HG02623 (cell line): Measurements from ENCODE around the gene CACNA1H.

ENCODE experiments used
- ATAC-seq: cut with Tn5 transposase; IDR thresholded peaks from one replicate; pipeline ENCODE4 v1.9.1; 2021; ENCODE audit warnings: moderate library complexity; ENCODE audit not compliant: unreplicated experiment

The CACNA1H gene

GRCh38 chr16:1121601-1122397, 31.1 kb upstream of the CACNA1H start:
- no peak for ATAC-seq

GRCh38 chr16:1122398-1122765, 30.5 kb upstream of the CACNA1H start:
- no peak for ATAC-seq

DNA sequence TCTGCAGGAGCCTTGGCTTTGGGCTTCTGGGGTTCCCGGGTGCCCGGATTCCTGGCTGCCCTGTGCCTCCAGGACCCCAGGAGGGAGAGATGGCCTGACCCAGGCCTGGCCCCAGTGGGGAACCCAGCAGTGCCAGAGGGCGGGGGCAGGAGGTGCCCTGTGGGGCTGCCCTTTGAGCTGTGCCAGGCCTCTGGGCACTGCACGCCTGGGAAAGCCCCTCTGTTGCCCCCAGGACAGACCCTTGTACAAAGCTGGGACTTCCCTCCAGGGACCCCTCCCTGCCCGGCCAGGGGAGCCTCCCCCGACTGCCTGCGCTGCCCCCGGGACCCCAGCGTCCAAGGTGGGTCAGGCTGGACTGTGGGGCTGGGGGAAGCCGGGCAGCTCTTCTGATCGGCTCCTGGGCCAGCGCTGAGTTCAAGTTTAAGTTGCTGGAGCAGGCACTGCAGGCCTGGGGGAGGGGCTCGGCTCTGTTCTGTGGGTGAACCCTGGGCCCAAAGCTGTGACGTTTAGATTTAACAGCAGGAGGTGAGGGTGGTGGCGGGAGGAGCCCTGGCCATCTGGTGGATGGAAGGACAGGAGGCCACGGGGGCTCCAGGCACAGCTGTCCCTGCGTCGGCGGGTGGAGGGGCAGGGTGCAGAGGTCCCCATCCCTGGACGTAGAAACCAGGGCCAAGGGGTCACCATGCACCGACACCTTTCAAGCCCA, 29.2 kb upstream of the CACNA1H start:
- ATAC-seq, result no peak

- ATAC-seq, result no peak
Observed at GRCh38 chr16:1124291-1124690, 28.6 kb upstream of the CACNA1H start.

DNA sequence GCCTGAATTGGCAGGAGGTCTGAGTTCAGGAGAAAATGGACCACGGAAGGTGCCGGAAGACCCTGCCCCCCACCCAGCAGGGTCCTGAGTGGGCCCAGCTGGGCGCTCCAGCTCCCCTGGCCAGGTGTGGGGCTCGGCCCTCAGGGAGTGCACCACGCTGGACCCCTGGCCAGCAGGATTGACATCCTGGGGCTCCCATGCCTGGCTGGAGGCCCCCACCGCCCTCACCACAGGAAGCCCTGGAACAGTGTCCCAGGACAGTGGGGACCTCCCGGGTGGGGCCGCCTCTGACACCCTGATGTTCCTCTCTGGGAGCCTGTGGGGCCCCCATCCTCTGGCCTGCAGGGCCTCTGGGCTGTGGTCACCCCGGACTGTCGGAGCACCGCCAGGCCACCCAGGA, 28.1 kb upstream of the CACNA1H start:
- no peak for ATAC-seq

- ATAC-seq, result no peak
Observed at GRCh38 chr16:1125471-1125870, 27.4 kb upstream of the CACNA1H start.

- ATAC-seq, result no peak
Observed at GRCh38 chr16:1126044-1126443, 26.9 kb upstream of the CACNA1H start.

DNA sequence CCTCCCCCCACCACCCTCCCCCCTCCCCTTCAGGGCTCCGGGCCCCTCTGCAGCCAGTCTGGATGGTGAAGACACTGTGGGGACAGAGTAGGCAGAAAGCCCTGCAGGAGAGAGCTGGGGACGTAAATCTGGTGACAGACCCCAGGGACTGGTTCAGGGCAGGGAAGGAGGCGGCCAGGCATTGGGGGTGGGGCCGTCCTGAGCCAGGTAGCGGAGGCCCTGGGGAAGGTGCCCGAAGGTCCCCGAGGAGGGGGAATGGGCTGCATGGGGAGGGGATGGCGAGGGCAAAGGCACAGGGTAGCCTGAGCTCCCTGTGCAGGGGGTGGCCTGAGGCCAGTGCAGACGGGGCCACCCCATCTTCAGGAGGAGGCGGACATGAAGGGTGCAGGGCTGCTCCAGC, 26.3 kb upstream of the CACNA1H start:
- no peak for ATAC-seq

GRCh38 chr16:1127101-1127500, 25.8 kb upstream of the CACNA1H start:
- ATAC-seq, result no peak

DNA sequence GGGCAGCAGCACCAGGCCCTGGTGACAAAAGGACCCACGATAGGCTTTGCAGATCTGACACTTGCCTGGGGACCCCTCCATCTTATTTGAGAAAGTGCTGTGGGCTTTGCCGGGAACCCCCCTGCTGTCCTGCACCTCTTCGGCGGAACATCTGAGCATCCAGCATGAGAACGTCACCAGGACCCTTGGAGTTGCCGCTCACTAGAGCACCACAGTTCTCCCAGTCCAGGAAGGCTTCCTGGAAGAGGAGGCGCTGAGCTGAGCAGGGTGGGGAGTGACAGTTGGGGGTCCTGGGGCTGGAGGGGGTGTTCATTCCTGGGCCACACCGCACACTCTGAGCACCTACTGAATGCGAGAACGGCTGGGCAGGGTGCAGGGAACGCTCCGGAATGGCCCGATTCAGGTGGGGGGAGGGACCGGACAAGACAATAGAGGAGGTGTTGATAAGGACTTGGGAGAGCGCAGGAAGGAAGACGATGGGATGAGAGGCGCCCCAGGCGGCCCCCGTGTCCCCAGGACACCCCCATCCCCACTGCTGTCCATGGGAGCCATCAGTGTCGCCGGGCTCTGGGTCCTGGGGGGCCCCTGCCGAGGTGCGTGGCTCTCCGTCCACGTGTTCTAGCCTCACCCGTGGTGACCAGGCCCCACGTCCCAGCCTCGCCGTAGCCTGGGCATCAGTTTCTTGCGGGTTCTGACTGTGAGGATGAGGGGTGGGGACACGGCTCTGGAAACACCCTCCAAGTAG, 24.8 kb upstream of the CACNA1H start:
- no peak for ATAC-seq

GRCh38 chr16:1129106-1129960, 23.6 kb upstream of the CACNA1H start:
- no peak for ATAC-seq

GRCh38 chr16:1130382-1130781, 22.5 kb upstream of the CACNA1H start:
- no peak for ATAC-seq

GRCh38 chr16:1131378-1131994, 21.4 kb upstream of the CACNA1H start:
- ATAC-seq, result no peak

GRCh38 chr16:1132431-1132830, 20.5 kb upstream of the CACNA1H start:
- ATAC-seq, result no peak

DNA sequence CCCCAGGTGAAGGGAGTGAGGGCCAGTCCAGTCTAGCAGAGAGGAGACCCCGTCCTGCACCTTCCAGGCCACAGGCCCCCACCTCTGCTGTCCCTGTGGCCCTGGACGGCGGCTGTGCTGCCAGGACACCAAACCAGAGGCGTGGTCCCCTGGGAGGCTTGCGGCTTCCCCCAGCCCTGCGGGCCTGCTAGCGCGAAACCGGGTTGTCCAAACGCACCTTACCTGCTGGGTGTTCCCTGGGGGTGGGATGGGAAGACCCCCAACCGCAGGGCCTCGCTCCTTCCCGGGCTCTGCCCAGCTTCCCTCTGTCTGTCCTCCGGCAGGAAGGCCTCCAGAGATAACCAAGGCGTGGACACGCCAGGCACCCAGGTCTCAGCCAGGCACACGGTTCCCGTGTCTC, 19.6 kb upstream of the CACNA1H start:
- ATAC-seq, result no peak

GRCh38 chr16:1133810-1134520, 18.9 kb upstream of the CACNA1H start:
- ATAC-seq, result no peak

- ATAC-seq, result no peak
Observed at GRCh38 chr16:1134776-1135458, 18.0 kb upstream of the CACNA1H start.

- no peak for ATAC-seq
Observed at GRCh38 chr16:1135459-1135825, 17.5 kb upstream of the CACNA1H start.

GRCh38 chr16:1137604-1138003, 15.3 kb upstream of the CACNA1H start:
- ATAC-seq, result no peak
